Measurements from ENCODE around the gene ARL15. TPM values are rescaled to one million over a fixed set of nuclear protein-coding genes. Genes with fewer than 3 reads are reported as not detected.

Gene ARL15
- total RNA-seq, 1 experiment from 2014 or later, result 0.50 TPM

- Histone ChIP-seq H3K4me2 (no peak overlapping the region), H3K4me3 (no peak overlapping the region), H3K79me2 (ENCODE audit: low read depth) (no peaks in the 10 kb centered on the region), H3K9me3 (ENCODE audit: insufficient read depth, low read depth) (no peaks in the 10 kb centered on the region), H3K27ac (no peak overlapping the region), H2AFZ (no peak overlapping the region), H3F3A (ENCODE audit: insufficient read depth, low read depth) (no peaks in the 10 kb centered on the region), H3K9me2 (ENCODE audit: insufficient read depth) (peaks cover 3% of the 10 kb centered on the region; the same call in 1 of the 2 replicates), H3K36me3 (ENCODE audit: low read depth) (no peaks in the 10 kb centered on the region), H3K4me1 (replicated peaks; ENCODE audit: insufficient read depth) (no peaks in the 10 kb centered on the region), H4K20me1 (ENCODE audit: insufficient read depth) (no peaks in the 10 kb centered on the region), H3K27me3 (ENCODE audit: insufficient read depth, low read depth) (no peaks in the 10 kb centered on the region)
- BruUV-seq (replicated peaks), result no TSS peak
- ChIA-PET CTCF (interaction anchor here (0.7 kb wide), 1 partner anchor 1233 kb away, joined by 3 read pairs; no protein-coding TSS in a partner anchor), POLR2A (ENCODE audit: unreplicated experiment) (no interaction called here)
- no peak for DNase-seq
- intact Hi-C loops (cut with micrococcal nuclease; ENCODE audit: unreplicated experiment), result no loop called here
- no peak for TF ChIP-seq EZH2 (IDR thresholded peaks at IDR 0.05; ENCODE audit: low read depth)
- no peak for TF ChIP-seq CTCF (conservative IDR thresholded peaks at IDR 0.05)
These were observed 125.6 kb downstream of the ARL15 start for GRCh38 chr5:54184806-54185205.

- DNase-seq, result no peak
- BruUV-seq (replicated peaks), result no TSS peak
- no peaks in the 10 kb centered on the region for H3K79me2 ChIP-seq (ENCODE audit: low read depth)
- H3K27me3 ChIP-seq (ENCODE audit: insufficient read depth, low read depth), result no peaks in the 10 kb centered on the region
- intact Hi-C loops (cut with micrococcal nuclease; ENCODE audit: unreplicated experiment), result no loop called here
- H3K9me3 ChIP-seq (ENCODE audit: insufficient read depth, low read depth), result no peaks in the 10 kb centered on the region
- no peaks in the 10 kb centered on the region for H3K4me1 ChIP-seq (replicated peaks; ENCODE audit: insufficient read depth)
- no peaks in the 10 kb centered on the region for H3F3A ChIP-seq (ENCODE audit: insufficient read depth, low read depth)
- no peaks in the 10 kb centered on the region for H3K9me2 ChIP-seq (ENCODE audit: insufficient read depth)
- ChIA-PET CTCF (no interaction called here), POLR2A (ENCODE audit: unreplicated experiment) (no interaction called here)
- H2AFZ ChIP-seq, result no peak overlapping the region
- H3K4me2 ChIP-seq, result no peak overlapping the region
- no peak overlapping the region for H3K4me3 ChIP-seq
- no peaks in the 10 kb centered on the region for H3K36me3 ChIP-seq (ENCODE audit: low read depth)
- H4K20me1 ChIP-seq (ENCODE audit: insufficient read depth), result no peaks in the 10 kb centered on the region
- H3K27ac ChIP-seq, result no peak overlapping the region
- TF ChIP-seq EZH2 (IDR thresholded peaks at IDR 0.05; ENCODE audit: low read depth) (no peak), CTCF (conservative IDR thresholded peaks at IDR 0.05) (no peak)
These were observed 129.7 kb downstream of the ARL15 start for GRCh38 chr5:54180630-54181031.

- H3K4me1 ChIP-seq (replicated peaks; ENCODE audit: insufficient read depth), result no peaks in the 10 kb centered on the region
- no TSS peak for BruUV-seq (replicated peaks)
- CTCF ChIA-PET, result no interaction called here
- no peaks in the 10 kb centered on the region for H3K79me2 ChIP-seq (ENCODE audit: low read depth)
- no peak overlapping the region for H2AFZ ChIP-seq
- H3K4me3 ChIP-seq, result no peak overlapping the region
- no peak for DNase-seq
- no peak for TF ChIP-seq CTCF (conservative IDR thresholded peaks at IDR 0.05)
- TF ChIP-seq EZH2 (IDR thresholded peaks at IDR 0.05; ENCODE audit: low read depth), result no peak
- no peak overlapping the region for H3K4me2 ChIP-seq
- POLR2A ChIA-PET (ENCODE audit: unreplicated experiment), result no interaction called here
- H3K9me3 ChIP-seq (ENCODE audit: insufficient read depth, low read depth), result no peaks in the 10 kb centered on the region
- intact Hi-C loops (cut with micrococcal nuclease; ENCODE audit: unreplicated experiment), result no loop called here
- no peak overlapping the region for H3K27ac ChIP-seq
- no peaks in the 10 kb centered on the region for H3K9me2 ChIP-seq (ENCODE audit: insufficient read depth)
- H3K27me3 ChIP-seq (ENCODE audit: insufficient read depth, low read depth), result no peaks in the 10 kb centered on the region
- H3K36me3 ChIP-seq (ENCODE audit: low read depth), result no peaks in the 10 kb centered on the region
- no peaks in the 10 kb centered on the region for H4K20me1 ChIP-seq (ENCODE audit: insufficient read depth)
- no peaks in the 10 kb centered on the region for H3F3A ChIP-seq (ENCODE audit: insufficient read depth, low read depth)
These were observed 131.4 kb downstream of the ARL15 start for GRCh38 chr5:54178991-54179390.
